Activated CD4-positive, alpha-beta T cell treated with anti-CD3 and anti-CD28 coated beads, Interleukin-2, amount 50 U/mL, for 48 hours (primary cell): ENCODE measurements around the gene SPAG6.

Source experiments
- DNase-seq, 2 experiments: peaks; one replicate each; pipeline ENCODE4 v3.0.0-alpha.2; 2020

Gene SPAG6

GRCh38 chr10:22322641-22323160, 22.6 kb upstream of the SPAG6 start:
- DNase-seq, result no peak

DNA sequence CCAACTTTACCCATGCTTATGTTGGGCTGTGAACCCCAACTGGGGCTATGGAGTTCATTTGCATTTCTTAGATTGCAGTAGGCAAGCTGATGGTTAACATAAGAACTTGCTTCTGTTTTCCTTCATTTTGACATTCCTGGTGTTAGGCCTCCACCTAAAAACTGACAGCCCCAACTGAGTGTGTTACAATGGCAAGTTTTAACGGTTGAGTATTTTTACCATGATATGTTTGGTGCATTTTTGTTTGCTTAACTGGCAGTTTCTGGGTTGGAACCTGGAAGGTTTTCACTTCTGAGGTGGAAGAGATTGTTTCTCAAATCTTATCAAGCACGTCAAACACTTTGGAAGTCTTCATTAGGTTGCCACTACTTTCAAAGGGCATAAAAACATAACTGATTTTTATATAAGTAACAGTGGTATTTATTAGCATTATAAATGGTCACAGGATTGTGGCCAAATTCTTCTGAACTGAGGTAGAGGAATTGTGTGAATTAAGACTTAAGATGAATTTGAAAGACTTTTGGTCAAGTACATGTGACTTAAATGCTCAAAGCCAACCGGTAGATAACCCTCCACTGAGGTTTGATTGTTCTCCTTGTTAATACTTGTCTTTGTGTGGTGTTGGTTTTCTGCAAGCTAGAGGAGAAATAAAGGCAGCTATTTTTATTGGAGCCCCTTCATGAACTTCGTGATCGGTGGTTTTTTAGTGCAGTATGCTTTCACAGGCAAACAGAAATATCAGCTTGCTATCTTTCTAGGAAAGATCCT, 21.6 kb upstream of the SPAG6 start:
- DNase-seq, result no peak

DNA sequence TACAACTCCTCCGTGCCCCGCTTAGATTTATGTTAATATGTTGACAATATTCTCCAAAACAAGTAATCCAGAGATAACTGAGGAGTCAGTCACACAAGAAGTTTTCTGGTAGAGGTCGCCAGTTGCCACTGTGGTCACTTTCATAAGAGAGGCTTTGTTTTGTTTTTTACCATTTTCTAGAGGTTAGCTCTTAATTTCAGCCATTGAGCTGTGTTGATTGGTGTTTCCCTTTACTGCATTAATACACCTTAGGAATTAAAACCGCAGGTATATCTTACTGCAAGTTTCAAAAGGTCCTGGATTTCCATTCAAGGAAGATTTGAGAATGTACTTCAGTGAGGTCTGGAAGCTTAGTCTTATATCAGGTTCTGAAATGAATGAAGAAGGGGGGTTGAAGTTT, 20.9 kb upstream of the SPAG6 start:
- DNase-seq, result no peak

DNA sequence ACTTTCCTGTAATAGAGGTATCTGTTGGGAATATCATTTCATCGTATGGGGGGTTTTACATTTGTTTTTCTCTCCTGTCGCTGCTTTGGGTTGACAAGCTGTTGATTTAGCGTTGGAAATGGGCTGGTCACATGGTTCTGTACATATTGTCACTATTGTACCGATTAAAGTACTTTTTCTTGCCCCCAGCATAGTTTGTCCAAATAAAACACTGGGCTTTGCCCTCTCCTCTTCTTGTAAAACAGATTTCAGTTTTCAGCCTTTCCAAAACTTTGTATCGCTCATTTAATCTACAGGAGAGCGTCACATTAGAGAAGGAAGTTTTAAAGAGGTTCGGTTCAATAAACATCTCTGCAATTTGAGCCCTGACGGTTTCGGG, 20.4 kb upstream of the SPAG6 start:
- DNase-seq, result no peak

DNA sequence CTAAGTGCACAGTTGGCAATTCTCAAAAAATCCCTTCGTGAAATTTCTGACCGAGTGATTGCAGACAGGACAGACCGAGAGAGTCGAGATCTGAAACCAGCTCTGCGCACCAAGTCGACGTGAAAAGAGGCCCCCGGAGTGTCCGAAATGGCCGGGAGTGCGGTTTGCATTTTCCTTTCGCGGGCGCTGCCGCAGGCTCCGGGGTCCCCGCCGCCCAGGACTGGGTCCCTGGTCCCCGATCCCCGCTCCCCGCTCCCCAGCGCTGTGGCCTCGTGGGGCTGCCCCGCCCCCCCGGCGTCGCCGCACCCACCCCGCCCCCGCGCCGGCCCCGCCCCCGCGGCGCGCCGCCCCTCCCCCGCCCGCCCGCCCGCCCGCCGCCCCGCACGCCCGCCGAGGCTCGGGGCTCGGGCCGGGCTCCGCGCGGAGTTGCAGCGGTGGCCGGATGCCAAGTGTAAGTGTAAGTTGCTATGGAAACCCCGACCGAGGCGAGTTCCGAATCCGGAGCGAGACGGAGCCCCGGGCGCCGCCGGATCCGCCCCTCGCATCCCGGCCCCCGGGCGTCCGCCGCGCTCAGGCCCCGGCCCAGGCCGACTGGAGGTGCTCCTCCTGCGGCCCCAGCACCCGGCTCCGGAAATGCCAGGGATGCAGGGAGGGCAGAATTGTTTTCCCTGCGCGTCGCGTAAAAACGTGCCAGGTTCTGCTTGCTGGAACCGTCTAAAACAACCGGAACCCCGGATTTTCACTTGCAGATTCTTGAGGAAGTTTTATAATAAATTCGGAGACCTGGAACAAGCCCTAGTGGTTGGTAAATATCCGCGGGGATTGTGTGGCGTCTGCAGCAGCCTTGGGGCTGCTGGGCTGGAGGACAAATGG, 19.8 kb upstream of the SPAG6 start:
- peak; percentile 63 to 69 for DNase-seq

DNA sequence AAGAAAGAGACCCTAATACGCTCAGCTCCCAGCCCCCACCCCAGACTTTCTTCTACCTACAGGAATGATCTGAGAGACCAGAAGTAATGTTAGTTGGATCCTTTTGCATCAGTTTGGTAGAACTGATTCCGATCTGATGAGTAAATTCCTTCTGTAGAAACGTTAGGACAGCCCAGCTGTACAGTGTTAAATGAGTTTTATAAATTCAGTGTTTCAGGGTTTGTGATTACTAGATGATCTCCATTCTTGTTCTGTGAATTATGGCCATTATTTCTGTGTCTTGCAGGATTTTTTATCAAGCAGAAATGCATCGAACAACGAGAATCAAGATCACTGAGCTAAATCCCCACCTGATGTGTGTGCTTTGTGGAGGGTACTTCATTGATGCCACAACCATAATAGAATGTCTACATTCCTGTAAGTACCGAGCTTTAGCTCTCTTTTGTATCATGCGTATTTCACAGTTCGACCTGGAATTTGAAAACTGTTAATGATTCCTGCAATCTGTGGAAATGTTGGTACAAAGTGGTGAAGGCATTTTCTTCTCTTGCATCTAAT, 19.1 kb upstream of the SPAG6 start:
- no peak for DNase-seq

- DNase-seq, result no peak
These were observed 16.1 kb upstream of the SPAG6 start for GRCh38 chr10:22329150-22329549.

GRCh38 chr10:22332116-22332692, 13.1 kb upstream of the SPAG6 start:
- no peak for DNase-seq

- DNase-seq, result no peak
These were observed 11.9 kb upstream of the SPAG6 start for GRCh38 chr10:22333167-22333974.

DNA sequence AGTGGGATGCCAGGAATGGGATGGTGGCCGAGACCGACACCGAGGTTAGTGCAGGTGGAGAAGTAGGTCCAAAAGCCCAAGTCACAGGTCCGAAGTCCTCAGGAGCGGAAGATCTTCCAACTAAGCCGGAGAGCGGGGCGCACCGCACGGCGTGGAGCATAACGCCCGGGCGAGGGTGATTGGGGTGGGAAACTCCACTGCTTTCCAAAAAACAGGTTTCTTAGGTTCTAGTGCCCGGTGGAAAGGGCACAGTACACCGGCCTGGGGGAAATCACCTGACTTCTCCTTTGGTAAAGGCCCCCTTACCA, 11.4 kb upstream of the SPAG6 start:
- no peak for DNase-seq

- no peak for DNase-seq
These were observed 10.7 kb upstream of the SPAG6 start for GRCh38 chr10:22334414-22335172.

DNA sequence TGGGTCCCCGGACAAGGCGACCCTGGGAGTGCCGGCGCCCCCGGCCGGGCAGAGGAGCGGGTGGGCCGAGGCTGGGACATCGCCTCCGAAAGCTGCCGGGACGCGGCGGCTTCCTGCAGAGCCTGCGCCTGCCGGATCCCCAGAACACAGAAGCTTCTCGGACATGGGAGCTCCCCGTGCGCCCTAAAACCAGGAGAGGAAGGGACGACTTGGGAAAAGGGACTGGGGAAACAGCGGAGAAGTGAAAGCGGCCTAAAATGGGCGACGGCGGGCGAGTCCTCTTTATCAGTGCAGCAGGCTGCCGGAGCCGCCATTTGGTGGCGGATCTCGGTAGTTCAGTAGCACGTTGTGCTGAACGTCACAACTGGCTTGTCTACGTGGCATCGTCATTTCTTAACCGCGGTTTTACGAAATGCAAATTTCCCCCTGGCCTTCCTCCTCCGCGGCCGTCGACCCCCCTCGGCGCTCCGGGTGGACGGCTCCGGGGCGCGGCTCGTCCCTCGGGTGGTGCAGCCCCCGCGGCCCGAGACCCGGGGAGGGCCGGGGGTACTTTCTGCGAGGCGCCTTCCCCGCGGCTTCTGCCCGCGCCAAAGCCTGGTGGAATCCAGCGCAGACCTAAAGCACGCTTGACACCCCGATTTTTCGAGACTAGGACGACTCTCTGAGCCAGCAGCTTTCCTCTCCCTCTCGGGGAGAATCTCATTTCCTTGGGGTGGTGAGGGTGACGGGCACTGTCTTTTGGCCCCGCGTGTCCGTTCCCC, 9.9 kb upstream of the SPAG6 start:
- DNase-seq, result peak; percentile 58 to 65

DNA sequence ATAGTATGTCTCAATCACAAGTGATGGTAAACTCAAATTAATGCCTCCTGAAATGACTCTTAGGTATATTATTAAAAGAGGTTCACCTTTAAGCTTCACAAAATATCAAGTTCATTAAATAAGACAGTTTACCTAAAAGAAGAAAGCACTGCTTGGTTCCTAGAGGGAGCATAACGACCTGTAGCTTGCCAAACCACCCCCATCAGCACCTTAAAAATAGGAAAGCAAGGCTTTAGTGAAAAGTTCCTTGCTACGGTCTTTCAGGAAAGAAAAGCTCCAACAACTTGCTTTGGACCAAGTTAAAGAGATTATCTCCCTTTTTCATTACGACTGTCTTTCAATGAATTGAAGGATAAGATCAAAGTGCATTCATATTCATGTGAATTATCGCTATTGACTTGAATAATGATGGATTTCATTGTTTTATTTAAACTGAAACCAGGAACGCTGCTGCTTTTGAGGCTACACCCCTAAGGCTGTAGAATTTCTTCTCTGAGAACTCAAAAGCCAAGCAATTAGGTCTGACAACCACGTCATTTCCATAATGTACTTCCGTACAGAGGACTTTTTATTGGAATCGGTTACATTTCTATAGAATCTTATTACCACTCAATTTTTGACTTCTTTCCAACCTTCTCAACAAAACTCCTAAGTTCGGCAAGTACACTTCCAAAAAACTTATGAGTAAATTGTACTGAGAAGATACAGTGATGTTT, 7.0 kb upstream of the SPAG6 start:
- DNase-seq, result no peak

DNA sequence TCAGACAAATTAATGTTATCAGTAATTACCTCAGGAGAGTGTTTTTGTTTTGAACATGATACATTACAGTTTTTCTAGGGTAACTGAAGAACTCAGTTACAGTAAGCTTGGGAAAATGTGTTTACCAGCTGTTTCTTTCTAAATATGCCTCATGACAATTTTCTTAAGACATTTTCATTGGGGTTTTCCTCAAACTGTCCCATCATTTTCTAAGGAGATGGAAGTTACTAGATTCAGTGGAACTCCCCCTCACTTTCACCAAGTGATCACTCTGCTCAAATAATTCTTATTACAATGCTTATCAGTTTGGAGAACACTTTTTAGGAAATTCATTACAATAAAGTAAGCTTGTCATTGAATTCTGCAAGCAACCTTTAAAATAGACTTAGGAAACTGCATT, 6.4 kb upstream of the SPAG6 start:
- DNase-seq, result no peak

- no peak for DNase-seq
These were observed 5.5 kb upstream of the SPAG6 start for GRCh38 chr10:22339761-22340328.

GRCh38 chr10:22340329-22341189, 4.7 kb upstream of the SPAG6 start:
- DNase-seq, result peak; percentile 58 to 65

- DNase-seq, result no peak
These were observed 3.9 kb upstream of the SPAG6 start for GRCh38 chr10:22341190-22341925.

DNA sequence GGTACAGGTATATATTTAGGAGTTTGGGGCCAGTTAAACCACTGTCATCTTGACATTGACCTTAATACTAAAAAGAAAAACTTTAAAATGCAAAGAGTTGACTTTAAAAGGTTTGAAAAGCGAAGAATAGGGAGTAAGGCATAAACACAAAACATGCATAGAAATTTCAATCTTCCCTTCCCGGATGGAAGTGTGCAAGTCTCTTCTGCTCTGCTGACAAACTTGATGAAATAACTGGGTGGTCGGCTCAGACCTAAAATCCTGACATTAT, 3.4 kb upstream of the SPAG6 start:
- no peak for DNase-seq

GRCh38 chr10:22342421-22342820, 2.9 kb upstream of the SPAG6 start:
- DNase-seq, result no peak
